ENCODE results near the gene WFS1. TPM values are rescaled to one million over a fixed set of nuclear protein-coding genes. Genes with fewer than 3 reads are reported as not detected.

Gene WFS1
- total and polyA plus RNA-seq, 2 experiments from 2014 or later, result 36.1 to 43.1 TPM

GRCh38 chr4:6230502-6230785 is 39.2 kb upstream of the WFS1 start:
- Histone ChIP-seq H3K27ac (no peak overlapping the region), H3K4me3 (no peak overlapping the region), H3K4me1 (ENCODE audit: insufficient read depth) (no peaks in the 10 kb centered on the region), H3K9me2 (replicated peaks; ENCODE audit: insufficient read depth) (no peaks in the 10 kb centered on the region), H3K27me3 (no peaks in the 10 kb centered on the region), H4K20me1 (ENCODE audit: insufficient read depth, poor library complexity, severe bottlenecking) (no peaks in the 10 kb centered on the region), H3K79me2 (no peaks in the 10 kb centered on the region), H3K36me3 (replicated peaks; ENCODE audit: insufficient read depth, low read depth) (no peaks in the 10 kb centered on the region), H3K4me2 (no peak overlapping the region), H3K9me3 (ENCODE audit: low read depth) (no peaks in the 10 kb centered on the region), H2AFZ (no peak overlapping the region)
- no peak for TF ChIP-seq EZH2 (IDR thresholded peaks at IDR 0.05; ENCODE audit: borderline replicate concordance)
- TF ChIP-seq EZH2phosphoT487 (IDR thresholded peaks at IDR 0.05; ENCODE audit: low read depth, severe bottlenecking, unreplicated experiment), result no peak
- no peak for TF ChIP-seq CTCF (IDR thresholded peaks at IDR 0.05; ENCODE audit: poor library complexity)
- DNase-seq (ENCODE audit: low spot score), result no peak
- 63% methylated on average over 3 of the region's 3 CpGs for WGBS (ENCODE audit: low lambda C conversion rate, missing lambda C conversion rate)

GRCh38 chr4:6230827-6231662 is 38.6 kb upstream of the WFS1 start:
- no peak overlapping the region for H3K4me3 ChIP-seq
- H3K27ac ChIP-seq, result no peak overlapping the region
- H3K79me2 ChIP-seq, result no peaks in the 10 kb centered on the region
- no peaks in the 10 kb centered on the region for H3K27me3 ChIP-seq
- no peaks in the 10 kb centered on the region for H3K36me3 ChIP-seq (replicated peaks; ENCODE audit: insufficient read depth, low read depth)
- 95% methylated on average over 21 of the region's 21 CpGs for WGBS (ENCODE audit: low lambda C conversion rate, missing lambda C conversion rate)
- TF ChIP-seq EZH2phosphoT487 (IDR thresholded peaks at IDR 0.05; ENCODE audit: low read depth, severe bottlenecking, unreplicated experiment) (no peak), CTCF (IDR thresholded peaks at IDR 0.05; ENCODE audit: poor library complexity) (no peak), EZH2 (IDR thresholded peaks at IDR 0.05; ENCODE audit: borderline replicate concordance) (no peak)
- no peaks in the 10 kb centered on the region for H3K9me3 ChIP-seq (ENCODE audit: low read depth)
- H3K4me2 ChIP-seq, result no peak overlapping the region
- no peaks in the 10 kb centered on the region for H3K9me2 ChIP-seq (replicated peaks; ENCODE audit: insufficient read depth)
- H4K20me1 ChIP-seq (ENCODE audit: insufficient read depth, poor library complexity, severe bottlenecking), result no peaks in the 10 kb centered on the region
- no peak overlapping the region for H2AFZ ChIP-seq
- DNase-seq (ENCODE audit: low spot score), result no peak
- H3K4me1 ChIP-seq (ENCODE audit: insufficient read depth), result no peaks in the 10 kb centered on the region

GRCh38 chr4:6231663-6232165 is 37.9 kb upstream of the WFS1 start:
- no peaks in the 10 kb centered on the region for H3K9me3 ChIP-seq (ENCODE audit: low read depth)
- H3K36me3 ChIP-seq (replicated peaks; ENCODE audit: insufficient read depth, low read depth), result no peaks in the 10 kb centered on the region
- no peak overlapping the region for H3K4me2 ChIP-seq
- H3K9me2 ChIP-seq (replicated peaks; ENCODE audit: insufficient read depth), result no peaks in the 10 kb centered on the region
- no peak for DNase-seq (ENCODE audit: low spot score)
- H3K4me3 ChIP-seq, result no peak overlapping the region
- no peak overlapping the region for H2AFZ ChIP-seq
- WGBS (ENCODE audit: low lambda C conversion rate, missing lambda C conversion rate), result 70% methylated on average over 7 of the region's 7 CpGs
- no peak overlapping the region for H3K27ac ChIP-seq
- TF ChIP-seq EZH2 (IDR thresholded peaks at IDR 0.05; ENCODE audit: borderline replicate concordance), result no peak
- no peak for TF ChIP-seq CTCF (IDR thresholded peaks at IDR 0.05; ENCODE audit: poor library complexity)
- no peak for TF ChIP-seq EZH2phosphoT487 (IDR thresholded peaks at IDR 0.05; ENCODE audit: low read depth, severe bottlenecking, unreplicated experiment)
- H3K79me2 ChIP-seq, result no peaks in the 10 kb centered on the region
- H3K4me1 ChIP-seq (ENCODE audit: insufficient read depth), result no peaks in the 10 kb centered on the region
- no peaks in the 10 kb centered on the region for H4K20me1 ChIP-seq (ENCODE audit: insufficient read depth, poor library complexity, severe bottlenecking)
- H3K27me3 ChIP-seq, result no peaks in the 10 kb centered on the region
